Fibroblast of skin of right biceps (primary cell): ENCODE data around the gene ABHD15.
A peak's percentile ranks its signal among the peaks of the same experiment; 100 is the strongest.

Experiments used
- DNase-seq: peaks from one replicate; pipeline ENCODE4 v3.0.0-alpha.2; 2013

Gene ABHD15

DNA sequence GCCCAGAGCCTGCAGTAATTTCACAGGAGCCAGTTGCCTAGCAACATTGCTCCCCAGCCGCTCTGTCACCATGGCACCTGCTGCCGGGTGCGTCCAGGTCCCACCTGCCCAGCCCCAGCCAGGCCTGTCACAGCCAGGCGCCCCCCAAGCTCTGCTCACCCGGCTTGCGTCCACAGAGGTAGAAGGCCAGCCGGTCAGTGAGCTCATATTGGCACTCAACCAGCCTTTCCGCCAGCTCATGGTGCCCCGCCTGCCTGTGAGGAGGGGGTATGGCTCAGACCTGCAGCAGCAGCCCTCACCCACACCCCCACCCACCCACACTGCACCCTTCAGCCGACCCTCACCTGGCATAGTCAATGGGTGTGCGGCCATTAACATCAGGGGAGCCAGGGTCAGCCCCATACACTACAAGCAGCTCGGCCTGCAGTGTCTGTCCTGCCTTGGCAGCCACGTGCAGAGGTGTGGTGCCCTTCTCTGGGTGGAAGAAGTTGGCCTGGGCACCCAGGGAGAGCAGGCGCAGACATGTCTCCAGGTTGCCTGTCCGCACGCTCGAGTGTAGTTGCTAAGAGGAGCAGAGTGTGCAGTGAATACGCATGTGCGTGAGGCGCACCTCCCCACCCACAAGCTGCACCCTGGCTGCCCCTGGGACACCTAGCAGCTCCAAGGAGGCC, 14.9 kb upstream of the ABHD15 start:
- DNase-seq = no peak

DNA sequence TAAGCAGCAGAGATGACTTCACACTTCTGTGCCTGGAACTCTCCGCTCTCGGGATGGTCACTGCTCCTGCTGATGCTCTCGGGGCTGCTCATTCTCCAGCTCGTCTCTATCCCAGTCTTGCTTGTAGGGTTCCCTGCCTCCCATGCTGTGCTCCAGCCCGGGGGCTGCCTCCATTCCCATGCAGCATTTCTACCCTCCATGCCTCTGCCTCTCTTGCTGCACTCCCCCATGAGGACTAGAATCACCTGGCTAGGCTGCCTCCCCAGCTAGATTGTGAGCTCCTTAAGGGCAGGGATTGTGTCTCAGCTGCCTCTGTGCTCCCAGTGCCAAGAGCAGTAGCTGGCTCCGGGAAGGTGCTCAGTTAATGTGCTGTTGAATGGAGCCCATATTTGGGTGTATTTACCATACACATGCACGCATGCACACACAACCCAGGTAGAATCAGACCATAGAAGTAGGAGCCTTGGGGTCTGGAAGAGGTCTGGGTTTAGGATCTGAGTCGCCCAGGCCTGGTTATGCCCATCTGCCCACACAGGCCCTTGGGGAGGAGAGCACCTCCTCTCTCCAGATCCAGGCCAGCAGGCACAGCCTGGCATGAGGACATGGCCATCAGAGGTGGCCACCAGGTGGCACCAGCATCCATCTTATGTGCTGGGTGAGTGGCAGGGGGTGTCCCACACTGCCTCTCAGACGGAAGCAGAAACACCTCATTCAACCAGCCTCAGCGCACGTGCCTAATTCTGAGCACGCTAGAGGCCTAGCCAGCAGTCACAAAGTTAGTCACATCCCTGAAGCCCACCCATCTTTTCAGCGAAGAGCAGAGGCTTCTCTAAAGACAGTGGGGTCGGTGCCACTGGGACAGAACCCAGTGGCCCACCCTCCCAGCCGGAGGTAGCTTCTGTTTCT, 13.3 kb upstream of the ABHD15 start:
- peak; percentile 81 for DNase-seq

DNA sequence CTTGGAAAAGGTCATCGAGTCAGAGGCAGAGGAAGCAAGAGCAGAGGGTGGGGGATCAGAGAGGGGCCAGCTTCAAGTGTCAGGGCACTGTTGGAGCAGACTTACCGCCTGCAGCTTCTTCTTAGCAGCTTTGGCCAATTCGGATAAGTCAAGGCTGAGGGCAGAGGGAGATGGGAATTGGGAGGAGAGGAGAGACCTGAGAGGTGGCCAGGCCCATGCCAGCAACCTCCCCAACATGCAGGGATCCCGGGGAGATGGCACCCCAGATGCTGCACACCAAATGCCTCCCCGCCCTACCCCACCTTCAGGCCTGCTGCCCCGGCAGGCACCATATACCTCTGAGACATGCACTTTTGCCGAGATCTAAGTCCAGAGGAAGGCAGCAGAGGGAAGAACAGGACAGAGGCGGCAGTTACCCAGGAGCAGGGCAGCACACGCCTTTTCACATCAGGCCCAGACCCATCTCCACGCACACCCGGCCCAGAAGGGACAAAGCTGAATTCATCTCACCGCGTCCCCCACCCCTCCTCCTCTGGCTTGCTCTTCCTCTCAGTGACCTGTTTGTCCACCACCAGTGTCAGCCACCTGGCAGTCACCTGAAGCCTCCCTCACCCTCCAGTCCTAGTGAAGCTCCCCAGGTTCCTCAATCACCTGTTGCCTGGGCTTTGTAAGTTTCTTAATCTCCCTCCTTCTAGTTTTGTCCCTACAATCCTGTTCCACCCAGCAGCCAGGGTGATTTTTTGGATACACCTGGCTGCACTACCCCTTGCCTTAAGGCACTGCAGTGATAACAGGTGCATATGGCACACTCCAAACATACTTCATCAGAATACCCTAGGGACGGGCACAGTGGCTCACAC, 12.0 kb upstream of the ABHD15 start:
- DNase-seq = no peak

DNA sequence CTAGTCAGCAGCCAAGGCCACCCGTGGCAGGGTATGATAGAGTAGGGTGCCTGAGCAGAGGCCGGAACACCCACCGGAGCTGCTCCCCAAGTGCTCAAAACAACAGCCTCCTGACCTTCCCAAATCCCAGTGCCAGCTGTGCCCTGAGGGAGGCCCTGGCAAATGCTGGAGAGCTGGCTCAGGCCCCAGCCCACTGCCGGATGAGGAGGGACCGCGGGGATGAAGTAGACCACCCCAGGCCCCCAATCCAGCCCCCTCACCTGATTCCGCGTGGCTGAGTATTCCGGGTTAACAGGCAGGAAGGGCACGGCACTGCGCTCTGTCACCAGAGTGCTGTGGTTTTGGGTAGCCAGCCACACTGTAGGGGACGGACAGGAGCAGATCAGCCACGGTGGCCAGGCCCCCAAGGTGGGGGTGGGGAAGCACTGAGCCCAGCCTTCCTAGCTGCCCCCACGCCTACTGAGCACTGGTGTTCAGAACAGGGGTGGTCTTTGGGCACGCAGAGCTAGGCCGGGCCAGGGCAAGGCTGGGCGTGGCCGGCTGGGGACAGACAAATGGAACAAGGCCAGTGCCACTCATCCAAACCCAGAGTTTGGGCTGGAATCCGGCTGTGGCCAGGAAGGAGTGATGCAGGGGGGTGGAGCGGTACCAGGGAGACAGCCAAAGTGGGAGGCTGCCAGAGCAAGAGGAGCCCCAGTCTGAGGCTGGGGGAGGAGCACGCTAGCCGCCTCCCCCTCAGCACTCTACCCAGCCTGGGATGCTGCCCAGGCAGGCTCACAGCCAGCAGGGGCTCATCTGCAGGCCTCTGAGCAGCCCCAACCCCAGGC, 10.8 kb upstream of the ABHD15 start:
- no peak for DNase-seq

DNA sequence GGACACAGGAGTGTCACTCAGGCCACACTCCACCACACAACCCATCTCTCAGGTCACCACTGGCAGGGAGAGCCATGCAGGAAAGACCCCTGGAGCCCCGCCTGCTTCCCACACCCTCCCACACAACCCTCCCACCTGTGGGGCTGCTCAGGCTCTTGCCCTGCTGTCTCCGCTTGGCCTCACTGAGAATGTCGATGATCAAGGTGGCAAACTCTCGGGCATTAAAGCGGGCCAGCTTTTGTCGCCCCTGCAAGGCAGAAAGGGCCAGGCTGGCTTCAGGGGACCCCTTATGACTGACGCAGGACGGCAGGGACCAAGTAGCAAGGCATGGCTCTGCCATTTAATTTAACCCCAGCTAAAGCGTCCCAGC, 10.1 kb upstream of the ABHD15 start:
- no peak for DNase-seq

DNA sequence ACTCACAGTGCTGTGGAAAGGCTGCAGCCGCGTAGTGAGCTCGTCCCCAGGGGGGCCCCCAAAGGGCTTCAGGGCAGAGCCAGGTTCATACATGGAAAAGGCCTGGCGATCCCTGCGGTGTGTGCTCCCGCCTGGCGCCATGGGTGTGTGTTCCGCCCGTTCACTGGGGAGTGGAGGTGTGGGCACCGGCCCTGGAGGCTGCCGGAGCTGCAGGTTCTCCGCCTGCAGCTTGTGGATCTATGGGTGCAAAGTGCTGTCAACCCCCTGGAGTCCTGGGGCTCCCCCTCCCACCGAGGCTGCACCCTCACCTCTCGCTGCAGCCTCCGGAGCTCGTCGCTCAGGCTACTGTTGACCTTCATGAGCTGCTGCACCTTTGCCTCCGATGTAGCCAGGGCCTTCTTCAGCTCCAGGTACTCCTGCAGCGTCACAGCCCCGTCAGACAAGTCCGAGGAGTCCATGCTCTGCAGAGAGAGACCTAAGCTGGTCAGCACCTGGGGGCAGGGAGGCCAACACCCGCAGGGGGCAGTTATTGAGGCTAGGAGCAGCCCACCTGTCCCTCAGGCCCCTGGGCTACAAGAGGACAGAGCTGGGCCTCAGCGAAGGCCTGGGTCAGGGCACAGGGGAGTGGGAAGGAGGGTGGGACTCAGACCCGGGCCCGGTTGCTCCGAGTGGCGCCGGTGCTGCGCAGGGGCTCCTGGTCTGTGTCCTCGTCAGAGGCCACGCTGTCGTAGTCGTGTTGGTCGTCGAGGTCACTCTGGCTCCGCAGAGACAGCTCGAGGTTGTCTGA, 9.6 kb upstream of the ABHD15 start:
- no peak for DNase-seq

DNA sequence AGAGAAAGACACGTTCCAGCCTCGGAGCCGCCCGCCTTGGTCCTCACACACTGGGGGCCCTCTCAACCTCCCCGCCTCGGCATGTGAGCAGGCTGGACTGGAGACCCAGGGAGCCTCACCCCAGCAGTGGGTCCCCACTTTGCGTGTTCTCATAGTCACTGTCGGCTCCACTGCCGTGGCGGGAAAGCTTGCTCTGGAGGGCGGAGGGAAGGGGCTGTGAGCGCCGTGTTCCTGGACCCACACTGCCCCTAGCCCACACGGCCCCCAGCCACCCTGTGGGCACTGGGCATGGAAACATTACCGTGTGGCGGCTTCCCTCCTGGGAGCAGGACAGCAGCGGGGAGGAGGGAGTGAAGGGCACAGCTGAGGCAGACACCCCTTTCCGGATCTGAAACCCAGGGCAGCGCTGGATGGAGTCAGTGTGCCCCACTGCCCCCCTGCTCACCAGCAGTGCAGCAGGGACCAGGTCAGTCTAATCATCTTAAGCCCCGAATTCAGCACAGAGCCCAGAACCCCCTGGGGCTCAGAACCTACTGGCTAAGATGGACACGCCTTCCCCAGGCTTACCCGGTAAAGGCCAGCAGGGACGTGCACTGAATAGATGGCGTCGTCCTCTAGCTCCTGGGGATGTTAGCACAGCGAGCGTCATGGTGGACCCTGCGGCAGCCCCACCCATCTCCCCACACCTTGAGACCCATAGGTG, 8.8 kb upstream of the ABHD15 start:
- DNase-seq = no peak

DNA sequence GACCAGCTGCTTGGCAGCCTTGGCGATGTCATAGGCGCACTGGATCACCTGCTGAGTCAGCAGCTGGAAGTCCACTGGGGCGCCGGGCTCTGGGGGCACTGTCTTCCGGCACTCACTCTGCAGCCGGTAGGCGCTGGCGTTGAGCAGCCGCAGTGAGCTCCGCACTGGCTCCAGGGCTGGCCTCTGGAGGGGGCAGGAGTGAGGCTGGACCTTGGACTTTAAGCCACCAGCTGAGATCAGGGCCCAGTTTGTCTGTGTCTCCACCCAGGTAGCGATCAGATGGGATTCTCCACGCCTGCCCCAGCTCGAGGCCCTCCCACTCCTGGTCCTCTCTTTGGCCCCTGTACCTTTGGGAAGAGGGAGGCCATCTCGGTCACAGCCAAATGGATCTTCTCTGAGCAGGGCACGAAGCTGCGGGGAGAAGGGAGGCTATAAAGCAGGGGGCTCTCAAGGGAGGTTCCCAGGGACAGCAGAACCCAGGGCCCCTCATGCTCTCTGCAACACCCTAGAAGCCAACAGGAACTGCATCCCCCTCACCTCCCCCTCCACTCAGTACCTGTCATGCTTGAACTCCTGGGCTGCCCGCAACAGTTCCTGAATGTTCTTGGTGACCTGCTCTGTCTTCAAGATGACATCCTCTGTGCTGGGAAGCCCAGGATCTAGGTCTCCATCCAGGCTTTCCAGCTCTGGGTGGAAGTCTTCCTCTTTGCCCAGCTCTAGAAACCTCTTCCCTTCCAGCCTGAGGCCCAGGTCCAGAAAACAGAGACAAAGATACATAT, 8.1 kb upstream of the ABHD15 start:
- DNase-seq = no peak

DNA sequence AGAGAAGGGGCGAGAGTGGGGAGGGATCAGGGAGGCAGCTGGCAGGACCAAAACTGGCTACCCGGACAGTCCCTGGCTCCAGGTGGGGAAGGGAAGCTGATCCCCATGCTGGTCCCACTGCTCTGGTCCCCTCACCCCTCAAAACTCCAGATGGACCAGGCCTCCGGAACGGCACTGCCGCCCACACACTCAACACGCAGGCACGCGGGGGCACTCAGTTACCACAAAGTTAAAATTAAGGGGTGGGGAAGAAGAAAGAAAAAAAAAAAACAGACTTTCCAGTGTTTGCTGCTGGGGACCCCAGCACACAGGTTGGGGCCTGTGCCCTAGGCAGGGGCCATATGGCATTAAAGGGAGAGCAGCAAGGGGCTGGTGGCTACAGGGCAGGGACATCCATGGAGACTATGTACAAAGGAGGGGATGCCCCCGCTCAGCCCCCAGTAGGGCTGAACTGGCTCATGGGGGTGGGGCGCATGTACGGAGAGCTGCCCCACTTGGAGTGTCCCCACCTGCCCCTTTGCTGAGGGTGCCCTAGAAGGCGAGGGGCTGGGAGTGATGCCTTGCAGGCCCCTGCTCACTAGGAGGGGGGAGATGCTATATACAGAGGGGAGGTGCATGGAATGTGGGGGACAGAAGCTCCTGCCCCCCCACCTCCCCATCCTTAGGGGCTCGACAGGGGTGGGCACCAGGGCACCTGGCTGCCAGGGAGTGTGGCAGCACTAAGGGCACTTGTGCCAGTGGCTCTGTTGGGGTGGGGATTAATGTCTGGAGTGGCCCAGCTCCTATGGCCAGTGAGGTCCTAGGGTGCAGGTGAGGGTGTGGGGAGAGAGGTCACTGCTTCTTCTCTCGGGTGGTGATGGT, 7.3 kb upstream of the ABHD15 start:
- no peak for DNase-seq

DNA sequence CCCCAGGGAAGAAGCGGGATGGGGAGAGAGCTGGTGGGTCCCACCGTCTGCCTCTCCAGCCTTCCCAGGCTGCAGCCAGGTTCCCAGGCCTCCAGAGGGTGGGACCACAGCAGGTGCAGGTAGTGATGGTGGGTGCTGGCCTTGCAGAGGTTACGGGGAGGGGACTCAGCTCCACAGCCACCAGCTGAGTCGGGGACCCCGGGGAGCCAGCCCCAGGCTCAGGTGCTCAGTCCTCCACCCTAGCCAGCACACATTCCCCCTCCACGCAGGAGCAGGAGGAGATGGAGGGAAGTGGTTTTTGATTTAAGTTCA, 6.7 kb upstream of the ABHD15 start:
- no peak for DNase-seq

DNA sequence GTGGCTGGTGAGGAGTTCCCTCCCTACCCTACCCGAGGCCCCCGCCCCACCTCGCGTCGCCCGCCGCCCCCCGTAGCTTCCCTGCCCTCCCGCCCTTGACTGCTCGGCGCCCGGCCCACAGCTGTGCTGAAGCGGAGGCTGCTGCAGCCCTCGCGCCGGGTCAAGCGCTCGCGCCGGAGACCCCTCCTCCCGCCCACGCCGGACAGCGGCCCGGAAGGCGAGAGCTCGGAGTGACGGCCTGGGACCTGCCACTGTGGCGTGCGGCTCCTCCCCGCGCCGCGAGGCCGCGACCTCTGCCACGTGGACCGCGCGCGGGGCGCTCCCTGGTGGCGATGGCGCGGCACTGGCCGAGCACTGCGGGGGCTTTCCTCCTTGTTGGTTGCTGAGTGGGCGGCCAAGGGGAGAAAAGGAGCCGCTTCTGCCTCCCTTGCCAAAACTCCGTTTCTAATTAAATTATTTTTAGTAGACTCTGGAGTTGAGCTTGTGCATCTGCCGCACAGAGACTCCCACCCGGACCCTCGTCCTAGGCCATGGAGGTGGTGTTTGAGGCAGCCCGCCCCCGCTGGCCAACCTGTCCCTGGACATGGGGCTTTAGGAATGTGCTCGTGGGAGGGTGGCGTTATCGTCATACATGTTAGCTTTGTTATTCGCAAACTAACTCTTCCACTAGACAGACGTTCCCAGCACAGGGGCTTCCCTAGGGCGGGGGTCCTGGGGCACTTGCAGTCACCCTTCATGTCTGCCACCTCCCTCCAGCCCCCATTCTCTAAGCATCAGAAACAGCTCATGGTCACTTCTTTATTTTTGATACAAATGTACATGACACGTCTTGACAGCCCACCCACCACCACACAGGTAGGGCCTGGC, 6.1 kb upstream of the ABHD15 start:
- peak; percentile 61 for DNase-seq

DNA sequence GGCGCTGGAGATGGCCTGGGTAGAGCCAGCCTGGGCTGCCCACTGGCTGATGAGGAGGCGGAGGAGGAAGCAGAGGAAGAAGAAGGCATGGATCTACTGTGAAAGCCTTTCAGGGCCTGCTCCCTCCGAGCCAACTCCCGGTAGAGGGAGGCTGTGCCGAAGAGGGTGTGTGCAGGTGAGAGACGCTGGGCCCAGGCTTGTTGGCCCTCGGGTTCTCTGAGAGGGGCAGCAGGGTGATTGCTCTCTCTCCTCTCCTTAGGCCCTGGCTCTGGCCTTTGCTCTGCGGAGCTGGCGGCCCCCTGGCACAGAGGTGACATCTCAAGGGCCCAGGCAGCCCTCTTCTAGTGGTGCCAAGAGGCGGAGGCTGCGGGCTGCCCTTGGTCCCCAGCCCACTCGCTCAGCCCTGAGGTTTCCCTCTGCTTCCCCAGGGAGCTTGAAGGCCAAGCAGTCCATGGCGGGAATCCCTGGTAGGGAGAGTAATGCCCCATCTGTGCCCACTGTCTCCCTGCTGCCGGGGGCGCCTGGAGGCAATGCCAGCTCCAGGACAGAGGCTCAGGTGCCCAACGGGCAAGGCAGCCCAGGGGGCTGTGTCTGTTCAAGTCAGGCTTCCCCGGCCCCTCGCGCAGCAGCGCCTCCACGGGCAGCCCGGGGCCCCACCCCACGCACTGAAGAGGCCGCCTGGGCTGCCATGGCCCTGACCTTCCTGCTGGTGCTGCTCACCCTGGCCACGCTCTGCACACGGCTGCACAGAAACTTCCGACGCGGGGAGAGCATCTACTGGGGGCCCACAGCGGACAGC, 5.2 kb upstream of the ABHD15 start:
- no peak for DNase-seq

DNA sequence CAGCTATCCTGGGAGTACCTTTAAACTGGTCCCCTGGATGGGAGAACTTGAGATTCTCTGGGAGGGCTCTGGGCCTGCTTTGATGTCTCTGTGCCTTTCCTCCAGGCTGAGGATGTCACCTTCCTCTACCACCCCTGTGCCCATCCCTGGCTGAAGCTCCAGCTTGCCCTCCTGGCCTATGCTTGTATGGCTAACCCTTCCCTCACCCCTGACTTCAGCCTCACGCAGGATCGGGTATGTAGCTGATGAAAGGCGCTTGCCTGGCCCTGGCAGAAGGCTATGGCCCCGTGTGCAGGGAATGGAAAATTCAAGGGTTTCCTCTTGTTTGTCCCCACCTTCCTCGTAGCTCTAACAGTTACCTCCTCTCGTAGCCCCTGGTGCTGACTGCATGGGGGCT, 4.6 kb upstream of the ABHD15 start:
- no peak for DNase-seq

DNA sequence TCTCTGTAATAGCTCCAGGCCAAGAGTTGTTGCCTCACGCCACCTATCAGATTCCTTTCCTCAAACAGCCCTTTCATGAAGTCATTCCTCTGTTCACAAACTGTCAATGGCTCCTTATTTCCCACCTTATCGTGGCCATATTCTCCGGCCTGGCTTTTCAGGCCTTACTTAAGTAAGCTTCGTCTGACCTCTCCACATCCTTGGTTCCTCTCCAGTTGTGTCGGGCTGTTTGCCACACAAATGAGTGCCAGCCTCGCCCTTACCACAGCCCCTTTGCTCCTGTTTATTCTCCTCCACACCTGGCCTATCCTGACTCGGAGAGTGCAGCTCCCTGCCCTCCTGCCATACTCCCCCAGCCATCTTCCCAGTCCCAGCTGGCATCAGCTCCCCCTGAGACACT, 3.7 kb upstream of the ABHD15 start:
- no peak for DNase-seq

DNA sequence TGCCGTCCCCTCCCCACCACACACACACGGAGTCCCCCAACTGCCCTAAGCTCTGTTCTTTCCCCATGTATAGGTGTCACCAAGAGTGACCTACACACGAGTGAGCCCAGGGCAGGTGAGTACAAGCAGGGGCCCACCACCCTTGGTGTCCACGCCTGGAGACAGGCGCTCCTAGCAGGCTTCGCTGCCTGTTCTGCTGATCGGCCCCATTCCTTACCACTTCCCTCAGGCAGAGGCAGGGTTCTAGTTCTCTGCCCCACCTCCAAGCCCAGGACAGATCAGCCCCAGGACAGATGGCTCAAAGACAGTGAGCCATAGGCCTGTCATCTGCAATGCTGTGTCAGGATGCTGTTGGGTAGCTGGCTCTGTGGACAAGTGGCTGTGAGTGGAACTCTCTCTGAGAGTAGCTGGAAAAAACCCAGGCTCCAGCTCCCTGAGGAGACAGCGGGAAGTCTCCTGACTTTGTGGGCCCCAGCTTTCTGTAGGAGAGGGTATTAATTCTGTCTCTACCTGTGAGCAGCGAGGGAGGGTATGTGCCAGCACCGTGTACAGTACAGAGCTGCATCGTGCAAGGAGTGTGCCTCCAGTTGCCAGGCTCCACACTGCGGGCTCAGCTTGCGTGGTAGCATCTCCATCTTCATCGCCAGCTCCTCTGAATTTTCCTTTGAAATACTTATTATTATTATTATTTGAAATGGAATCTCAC, 2.6 kb upstream of the ABHD15 start:
- DNase-seq = peak; percentile 46

DNA sequence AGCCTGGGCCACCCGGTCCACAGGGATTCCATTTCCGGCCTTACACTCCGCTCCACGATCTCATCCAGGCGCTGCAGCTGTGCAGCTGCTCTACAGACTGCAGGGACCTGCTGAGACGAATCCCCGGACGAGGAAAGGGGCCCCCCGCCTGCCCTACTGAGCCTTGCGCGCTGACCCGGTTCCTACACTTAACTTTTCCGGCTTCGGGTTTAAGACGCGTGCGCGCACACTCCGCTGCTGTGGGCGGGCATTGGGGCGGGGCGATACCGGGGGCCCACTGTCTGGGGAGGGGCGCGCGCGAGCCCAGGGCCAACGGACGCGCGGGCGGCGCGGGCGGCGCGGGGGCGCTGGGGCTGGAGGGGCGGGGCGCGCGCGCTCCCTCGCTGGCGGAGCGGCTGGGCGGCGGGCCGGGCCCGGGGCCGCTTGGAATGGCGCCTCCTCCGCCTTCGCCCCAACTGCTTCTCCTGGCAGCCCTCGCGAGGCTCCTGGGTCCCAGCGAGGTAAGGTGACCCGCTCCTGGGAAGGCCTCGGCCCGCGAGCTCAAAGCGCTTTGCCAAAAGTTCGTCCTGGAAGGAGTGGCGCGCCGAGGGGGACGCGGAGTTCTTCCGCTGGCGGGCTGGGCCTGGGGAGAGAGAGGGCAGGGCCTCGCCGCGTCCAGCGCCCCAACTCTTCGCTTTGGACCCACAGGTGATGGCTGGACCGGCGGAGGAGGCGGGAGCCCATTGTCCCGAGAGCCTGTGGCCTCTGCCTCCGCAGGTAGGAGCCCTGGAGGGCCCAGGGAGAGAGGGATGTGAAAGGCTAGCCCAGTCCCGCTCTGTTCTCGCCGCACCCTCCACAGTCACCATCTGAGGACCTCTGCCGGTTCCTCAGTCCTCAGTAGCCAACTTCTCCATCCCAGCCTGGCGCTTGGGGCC, 1.8 kb upstream of the ABHD15 start, which contains the start of gene TP53I13:
Gene TP53I13, plus strand, starts transcription at position 371 of the 914 bp plus-strand sequence. Its CDS starts 58 bp downstream, at position 429.
- DNase-seq = peak; percentile 88
